Transverse colon (tissue), 4 donors: ENCODE data around the gene FHAD1.

Experiments used
- EP300 ChIP-seq: sonication (generic); formaldehyde crosslinking; IDR thresholded peaks from one replicate; pipeline ENCODE4 v1.6.1; 2017; ENCODE audit warnings: antibody characterized with exemption, low read depth
- POLR2A ChIP-seq: fragments of 450-650 bp; IDR thresholded peaks from one replicate; pipeline ENCODE4 v1.6.1; 2016; ENCODE audit warnings: antibody characterized with exemption, mild to moderate bottlenecking, moderate library complexity
- POLR2AphosphoS5 ChIP-seq, 3 donors: sonication (generic); formaldehyde crosslinking; IDR thresholded peaks; one replicate each; pipeline ENCODE4 v1.6.1; 2016; ENCODE audit warnings: antibody characterized with exemption in 3 of 3
- TF ChIP-seq, protein P1 (sequence below), 5 experiments: fragments of 200-600 bp in 3 of 5; fragments of 450-650 bp in 2 of 5; sonication (generic) in 3 of 5; IDR thresholded peaks; 1 replicate in 2 of 5; 2 replicates in 3 of 5; pipeline ENCODE4 v1.5.1; 2016 to 2017; ENCODE audit warnings: antibody characterized with exemption in 5 of 5, inconsistent platforms in 3 of 5, mild to moderate bottlenecking in 2 of 5, moderate library complexity in 1 of 5

DNA sequence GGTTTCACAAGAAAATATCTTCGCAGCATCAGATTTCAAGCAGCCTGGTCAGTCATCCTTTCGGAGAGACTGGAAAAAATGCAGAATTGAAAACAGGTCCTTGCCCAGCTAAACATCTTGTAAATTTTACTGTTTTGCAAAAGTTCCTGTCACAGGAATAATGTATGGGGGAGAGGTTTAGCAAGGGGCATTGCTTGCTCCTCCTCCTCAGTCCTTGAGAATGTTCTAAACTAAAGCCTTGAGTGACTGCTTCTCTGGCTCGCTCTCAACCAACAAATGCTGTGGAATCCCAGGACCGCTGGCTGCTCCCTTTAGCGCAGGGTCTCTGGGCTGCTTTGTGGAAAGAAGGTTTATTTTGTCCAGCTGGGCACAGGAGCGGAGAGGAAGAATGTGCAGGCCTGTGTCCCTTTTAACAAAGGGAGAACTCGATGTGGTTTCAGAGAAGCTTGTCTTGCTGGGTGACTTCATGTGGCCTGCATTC lies 33.6 kb upstream of the FHAD1 start:
- TF ChIP-seq POLR2A, result no peak
- TF ChIP-seq EP300, result no peak
- TF ChIP-seq, protein P1, sequence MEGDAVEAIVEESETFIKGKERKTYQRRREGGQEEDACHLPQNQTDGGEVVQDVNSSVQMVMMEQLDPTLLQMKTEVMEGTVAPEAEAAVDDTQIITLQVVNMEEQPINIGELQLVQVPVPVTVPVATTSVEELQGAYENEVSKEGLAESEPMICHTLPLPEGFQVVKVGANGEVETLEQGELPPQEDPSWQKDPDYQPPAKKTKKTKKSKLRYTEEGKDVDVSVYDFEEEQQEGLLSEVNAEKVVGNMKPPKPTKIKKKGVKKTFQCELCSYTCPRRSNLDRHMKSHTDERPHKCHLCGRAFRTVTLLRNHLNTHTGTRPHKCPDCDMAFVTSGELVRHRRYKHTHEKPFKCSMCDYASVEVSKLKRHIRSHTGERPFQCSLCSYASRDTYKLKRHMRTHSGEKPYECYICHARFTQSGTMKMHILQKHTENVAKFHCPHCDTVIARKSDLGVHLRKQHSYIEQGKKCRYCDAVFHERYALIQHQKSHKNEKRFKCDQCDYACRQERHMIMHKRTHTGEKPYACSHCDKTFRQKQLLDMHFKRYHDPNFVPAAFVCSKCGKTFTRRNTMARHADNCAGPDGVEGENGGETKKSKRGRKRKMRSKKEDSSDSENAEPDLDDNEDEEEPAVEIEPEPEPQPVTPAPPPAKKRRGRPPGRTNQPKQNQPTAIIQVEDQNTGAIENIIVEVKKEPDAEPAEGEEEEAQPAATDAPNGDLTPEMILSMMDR (IDR thresholded peaks at IDR 0.05), result no peak
- TF ChIP-seq POLR2AphosphoS5 (IDR thresholded peaks at IDR 0.05), result no peak
